ENCODE data around the gene PCCA.
"Not testable (repeated sequence)": the region's sequence is repeated elsewhere in the genome, so short reads cannot be mapped to it uniquely, and the experiment has no call there.

PCCA gene

DNA sequence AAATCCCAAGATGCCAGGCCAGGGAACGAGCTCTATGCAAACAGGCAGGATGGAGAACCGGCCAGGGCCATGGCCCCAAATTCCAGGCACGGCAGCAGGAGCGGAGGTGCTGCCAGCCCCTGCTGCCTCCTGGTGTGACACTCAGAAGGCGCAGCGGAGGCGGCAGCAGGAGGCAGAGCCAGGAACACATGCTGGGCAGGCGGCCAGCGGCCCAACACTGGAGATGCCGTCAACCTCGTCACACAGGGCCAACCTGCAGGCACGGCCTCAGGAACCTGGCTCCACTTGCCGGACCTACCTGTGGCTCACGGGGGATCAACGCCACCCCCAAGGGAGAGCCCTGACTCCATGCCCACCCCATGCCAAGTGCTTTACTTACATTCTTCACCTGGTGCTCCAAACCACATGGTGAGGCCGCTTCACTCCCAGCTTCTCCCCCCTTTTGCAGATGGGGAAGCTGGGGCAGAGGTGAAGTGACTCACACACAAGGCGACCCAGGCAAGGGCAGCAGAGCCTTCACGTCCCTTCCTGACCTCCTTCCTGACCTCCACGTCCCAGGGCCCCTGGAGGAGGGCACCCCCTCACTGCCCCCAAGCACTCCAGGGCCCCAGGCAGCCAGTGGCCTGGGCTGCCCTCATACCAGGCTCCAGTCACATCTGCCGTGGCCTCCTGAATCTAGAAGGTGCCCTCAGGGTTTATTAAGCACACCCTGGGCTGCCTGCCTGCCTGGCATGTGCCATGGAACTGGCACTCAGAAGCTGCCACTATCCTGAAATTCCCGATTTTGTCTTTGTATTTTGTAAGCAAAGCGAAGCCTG, 456.2 kb downstream of the PCCA start:
- DNase-seq (ENCODE audit: low read depth): no peak

DNA sequence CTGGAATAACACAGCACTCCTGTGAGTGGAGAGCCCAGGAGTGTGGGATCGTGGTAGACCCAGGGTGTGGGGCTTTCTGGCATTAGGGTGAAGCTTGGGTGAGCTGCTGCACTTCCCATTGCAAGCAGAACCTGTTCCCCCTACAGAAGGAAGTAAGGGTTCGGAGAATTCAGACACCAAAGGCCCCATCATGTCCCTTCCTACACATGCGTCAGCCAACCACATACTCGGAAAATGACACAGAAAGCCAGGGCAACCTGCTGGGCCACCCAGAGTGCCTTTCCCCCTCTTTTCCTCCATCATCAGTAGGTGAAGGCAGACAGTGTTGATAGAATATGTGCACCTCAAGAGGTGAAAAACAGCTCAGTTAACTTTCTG, 456.8 kb downstream of the PCCA start:
- no peak for DNase-seq (ENCODE audit: low read depth)

DNA sequence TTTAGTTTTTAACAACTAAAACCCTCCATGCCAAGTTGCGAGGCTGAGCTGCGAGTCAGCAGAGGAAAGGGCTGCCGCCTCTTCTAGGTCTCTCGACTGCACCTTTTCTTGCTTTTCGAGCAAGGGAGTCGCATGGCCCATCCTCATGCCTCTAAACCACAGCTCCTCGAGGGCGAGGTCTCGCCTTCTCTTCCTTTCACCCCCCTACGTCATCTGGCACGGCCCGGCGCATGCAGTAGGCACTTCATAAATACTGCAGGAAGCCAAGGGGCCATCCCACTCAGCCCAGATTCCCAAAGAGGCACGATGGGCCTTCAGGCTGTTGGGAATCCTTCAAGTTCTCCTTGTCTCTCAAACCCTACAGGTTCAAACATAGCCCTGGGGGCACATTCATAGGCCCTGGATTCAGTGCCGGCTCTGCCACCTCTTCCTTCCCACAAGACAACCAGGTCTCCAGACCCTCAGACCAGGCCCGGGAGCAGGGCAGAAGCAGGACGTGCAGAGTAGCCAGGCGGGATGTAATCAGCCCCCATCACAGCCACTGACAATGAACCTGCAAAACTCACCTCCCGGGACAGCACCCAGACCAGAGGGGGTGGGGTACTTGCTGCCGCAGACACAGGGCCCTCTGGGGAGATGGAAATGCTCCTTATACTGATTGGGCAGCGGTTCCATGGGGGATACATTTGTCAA, 458.0 kb downstream of the PCCA start:
- no peak for DNase-seq (ENCODE audit: low read depth)

DNA sequence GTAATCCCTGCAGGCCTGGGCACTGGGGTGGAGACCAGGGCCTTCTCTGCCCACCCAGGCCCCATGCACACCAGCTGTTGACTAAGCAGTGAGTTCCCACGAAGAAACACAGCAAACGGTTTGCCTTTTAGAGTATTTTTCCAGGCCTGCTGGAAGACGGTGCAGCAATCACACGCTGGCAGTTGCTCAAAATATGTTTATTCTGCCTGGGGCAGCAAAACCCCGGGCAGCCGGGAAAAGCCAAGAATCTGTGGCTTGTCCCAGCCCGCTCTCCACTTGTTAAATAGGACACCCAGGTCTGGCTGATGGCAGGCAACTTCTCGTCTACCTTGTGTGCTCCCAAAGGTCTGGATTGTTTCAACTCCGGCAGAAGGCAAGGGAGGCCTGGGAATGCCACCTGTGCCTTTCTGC, 458.9 kb downstream of the PCCA start:
- DNase-seq (ENCODE audit: low read depth): no peak

DNA sequence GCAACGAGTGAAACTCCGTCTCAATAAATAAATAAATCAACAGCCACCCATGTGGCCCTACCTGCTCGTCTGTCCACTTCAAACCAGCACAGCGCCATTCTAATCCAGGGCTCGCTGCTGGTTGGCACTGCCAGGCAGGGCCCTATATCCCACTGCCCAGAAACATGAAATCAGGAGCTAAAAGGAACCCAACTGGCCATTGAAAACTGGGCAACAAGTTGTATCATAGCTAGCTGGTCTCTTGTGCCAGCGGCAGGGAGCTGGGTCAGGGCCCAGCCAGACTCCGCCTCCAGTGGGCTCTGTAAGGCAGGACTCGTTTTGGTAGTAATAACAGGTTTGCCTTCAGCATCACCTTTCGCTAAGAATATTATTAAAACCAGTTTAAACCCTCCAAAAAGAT, 460.4 kb downstream of the PCCA start:
- no peak for DNase-seq (ENCODE audit: low read depth)

DNA sequence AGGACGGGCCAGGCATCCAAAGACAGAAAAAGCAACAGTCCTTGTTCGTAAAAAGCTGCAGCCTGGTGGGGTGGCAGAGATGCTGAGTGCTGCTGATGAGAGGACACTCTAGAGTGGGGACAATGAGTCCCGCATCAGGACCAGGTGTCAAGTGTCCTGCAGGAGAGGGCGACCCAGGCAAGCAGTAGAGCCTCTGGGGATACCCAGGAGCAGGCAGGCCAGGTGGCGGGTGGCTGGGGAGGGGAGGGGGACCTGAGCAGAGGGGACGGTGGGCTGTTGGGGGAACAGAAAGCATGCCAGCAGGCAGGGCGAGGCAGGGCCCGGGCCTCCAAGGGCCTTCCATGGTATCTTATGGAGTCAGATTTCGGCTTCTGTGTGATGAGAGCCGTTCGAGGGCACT, 463.9 kb downstream of the PCCA start:
- no peak for DNase-seq (ENCODE audit: low read depth)

DNA sequence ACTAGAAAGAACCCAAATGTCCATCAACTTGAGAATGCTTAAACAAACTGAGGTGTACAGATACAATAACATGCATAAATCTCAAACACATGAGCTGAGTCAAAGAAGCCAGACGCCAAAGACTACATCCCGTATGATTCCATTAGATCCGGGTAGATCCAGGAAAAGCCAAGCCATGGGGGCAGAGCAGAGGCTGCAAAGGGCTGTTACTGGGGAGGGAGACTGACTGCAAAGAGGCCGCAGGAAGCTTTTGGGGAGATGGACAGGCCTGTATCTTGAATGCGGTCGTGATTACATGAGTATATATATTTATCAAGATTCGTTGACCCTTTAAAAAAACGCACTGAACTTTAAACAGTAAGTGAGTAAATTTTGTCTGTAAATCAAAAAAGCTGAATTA, 471.0 kb downstream of the PCCA start:
- DNase-seq (ENCODE audit: low read depth): no peak

DNA sequence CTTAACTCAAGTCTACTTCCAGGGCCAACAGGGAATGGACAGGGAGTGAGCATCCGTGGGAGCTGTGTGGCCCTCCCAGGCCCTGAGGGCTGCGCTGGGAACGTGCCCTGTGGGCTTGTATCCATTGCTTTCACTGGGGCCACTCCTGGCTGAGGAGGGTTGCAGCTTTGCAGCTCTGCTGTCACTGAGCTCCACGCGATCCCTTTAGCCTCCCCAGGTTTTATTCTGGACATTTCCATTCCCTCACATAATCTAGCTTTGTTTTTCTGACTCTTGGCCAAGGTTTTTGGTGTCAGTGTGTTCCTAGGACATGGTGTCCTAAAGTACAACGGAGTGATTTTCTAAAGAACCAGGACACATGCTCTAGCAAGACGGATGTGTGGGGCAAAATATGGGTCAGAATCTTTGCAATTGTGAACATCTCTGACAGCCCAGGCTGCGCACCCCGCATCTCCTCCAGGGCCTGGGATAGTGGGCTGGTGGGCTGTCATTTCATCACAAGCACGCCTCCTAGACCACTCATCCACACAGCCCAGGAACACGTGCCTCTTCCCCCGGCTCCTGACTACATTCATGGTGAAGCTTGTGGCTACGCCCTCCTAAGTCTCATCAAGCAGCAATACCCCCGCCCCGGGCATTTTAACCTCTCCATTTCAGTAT, 471.7 kb downstream of the PCCA start:
- DNase-seq (ENCODE audit: low read depth): no peak

DNA sequence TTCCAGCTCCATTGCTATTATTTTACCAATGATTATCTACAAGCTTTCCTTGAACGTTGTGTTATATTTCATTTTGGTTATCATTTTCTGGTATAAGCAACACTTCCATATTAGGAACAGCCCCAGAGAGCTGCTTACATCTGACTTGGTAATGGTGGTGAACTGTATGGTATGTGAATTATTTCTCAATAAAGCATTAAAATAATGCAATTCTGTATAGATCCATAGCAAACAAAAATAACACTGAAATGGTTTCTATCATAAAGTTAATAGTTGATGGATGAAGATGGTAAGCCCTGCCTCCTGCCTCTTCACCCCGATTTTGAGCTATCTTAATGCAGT, 472.2 kb downstream of the PCCA start:
- DNase-seq (ENCODE audit: low read depth): no peak

DNA sequence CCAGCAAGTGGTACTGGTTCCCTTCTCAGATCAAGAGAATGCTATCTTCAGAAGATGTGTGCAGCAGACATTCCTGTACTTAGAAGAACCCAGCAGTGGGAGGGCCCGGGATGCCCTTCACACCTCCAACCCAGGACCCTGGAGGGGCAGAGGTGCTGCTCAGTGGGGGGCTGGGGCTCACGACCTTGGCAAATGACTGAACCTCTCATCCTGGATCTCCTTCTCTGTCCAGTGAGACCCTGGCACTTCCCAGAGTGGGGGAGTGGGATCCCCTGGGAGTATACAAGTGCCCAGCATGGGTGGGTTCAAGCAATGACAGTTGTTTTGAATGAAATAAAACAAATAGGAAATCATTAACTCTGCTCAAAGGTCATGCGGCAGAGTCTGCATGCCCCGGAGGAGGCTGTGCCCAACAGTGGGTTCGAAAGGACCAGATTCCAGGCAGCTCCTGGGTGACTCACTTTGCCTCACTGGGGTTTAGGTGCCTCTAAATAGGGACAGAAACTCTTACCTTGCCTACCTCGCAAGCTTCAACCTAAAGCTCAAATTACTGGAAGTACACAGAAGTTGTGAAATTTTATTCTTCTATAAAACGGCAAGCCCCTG, 472.8 kb downstream of the PCCA start:
- DNase-seq (ENCODE audit: low read depth): no peak

DNA sequence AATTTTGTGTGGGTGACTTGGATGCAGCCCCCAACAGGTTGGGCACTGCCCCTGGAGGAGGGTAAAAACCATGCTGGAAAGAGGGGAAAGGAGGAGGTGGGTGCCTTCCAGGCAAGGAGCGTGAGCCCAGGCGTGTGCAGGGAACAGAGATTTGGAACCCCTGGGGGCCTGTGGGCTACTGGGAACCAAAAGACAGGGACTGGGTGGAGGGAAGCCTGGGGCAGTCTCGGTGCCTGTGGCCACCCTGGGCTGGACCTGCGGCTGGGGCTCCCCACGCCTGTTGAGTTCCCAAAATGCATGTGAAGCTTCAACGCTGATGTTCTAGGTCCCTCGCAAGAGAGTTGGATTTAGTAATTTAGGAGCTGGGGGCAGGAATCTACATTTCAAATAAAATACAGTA, 474.9 kb downstream of the PCCA start:
- no peak for DNase-seq (ENCODE audit: low read depth)

DNA sequence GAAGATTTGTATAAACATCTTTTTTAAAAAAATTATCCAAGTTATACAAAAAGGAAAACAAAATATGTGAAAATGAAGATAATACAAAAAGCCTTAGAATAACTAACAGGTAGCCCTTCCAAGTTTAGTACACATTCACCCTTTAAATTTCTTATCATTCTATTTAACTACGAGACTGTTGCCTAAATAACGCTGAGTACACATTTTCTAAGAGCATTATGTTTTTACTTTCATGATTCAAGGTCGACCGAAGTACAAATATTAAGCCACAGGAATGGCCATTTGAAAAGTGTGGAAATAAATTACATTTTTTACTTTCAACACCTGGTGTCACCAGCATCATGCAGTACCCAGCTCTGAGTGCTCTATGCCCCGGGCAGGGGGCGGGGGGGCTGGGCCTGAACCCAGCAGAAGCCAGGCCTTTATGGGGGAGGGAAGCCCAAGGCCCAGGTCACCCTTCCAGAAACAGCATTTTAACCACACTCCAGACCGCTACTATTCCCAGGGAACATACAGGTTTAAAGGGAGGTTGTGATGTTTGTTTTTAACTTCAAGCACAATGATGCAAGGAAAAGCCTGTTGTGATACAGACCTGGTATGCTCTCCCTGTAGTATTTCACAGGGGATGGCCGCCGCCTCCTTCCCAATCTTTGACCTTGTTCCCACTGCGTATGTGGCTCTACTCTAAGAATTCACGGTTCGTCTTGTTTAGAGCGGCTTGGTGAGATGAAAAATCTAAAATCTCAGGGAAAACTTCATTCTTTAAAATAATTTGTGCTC, 475.7 kb downstream of the PCCA start:
- DNase-seq (ENCODE audit: low read depth): no peak

DNA sequence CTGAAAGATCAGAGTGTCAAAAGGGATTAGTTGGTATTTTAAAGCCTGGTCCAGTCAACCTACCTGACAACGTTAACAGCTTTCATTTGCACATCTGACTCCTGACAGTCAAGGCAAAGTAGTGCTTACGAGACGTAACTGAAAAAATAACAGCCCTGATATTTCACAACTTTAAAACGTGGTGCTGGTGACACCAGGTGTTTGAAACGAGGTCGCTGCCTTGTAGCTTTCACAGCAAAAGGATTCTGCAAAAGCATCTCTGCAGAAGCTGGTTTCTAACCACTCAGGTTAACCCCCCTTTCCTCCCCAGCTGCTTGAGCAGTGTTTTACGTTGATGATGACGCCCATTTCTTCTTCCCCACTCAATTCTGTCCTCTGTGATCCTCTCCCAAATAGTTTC, 476.4 kb downstream of the PCCA start:
- no peak for DNase-seq (ENCODE audit: low read depth)

DNA sequence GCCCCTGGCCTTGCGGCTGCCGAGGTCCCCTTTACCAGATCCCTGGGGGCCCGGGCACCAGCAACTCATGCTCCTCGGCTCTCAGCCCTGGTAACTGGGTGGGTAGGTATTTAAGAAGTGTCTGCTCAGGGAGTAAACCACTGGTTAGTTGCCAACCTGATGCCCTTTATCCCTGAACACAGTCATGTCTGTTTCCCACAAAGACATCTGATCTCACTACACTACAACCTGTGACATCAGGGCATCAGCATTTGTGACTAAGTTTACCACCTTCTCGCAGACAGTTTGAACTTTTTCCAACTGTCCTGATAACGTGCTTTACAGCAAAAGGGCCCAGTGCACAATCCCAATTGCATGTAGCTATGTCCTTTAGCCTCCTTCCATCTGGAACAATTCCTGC, 477.6 kb downstream of the PCCA start:
- DNase-seq (ENCODE audit: low read depth): no peak

DNA sequence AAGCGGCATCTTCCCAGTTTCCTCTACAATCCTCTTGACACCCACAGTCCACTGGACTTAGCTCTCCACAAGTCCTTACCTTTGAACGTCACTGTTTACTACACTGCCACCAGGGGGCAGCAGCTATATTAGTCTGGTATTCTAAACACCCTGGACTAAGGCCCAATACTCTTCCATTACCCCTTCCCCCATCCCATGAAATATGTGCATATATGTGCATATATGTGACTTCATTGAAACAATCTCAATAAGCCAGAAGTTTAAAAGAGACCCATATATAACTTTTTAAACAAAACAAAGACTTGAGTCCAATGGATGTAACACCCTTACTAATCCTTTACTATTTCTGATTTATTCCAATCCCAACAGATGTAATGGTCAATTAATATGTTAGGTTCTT, 484.2 kb downstream of the PCCA start:
- DNase-seq (ENCODE audit: low read depth): peak; percentile 59

DNA sequence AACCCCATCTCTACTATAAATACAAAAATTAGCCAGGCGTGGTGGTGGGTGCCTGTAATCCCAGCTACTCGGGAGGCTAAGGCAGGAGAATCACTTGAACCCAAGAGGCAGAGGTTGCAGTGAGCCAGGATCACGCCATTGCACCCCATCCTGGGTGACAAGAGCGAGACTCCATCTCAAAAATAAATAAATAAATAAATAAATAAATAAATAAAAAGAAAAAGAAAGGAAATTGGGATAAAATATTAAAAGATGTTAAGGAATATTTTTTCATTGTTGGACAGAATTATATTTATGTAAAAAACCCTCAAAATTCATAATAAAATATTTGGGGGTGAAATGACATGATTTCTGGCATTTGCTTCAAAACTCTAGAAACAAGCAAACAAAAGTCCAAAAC, 488.3 kb downstream of the PCCA start:
- DNase-seq (ENCODE audit: low read depth): not testable (repeated sequence)
